HCT116 (cell line): ENCODE results near the gene CXCR2. TPM values are rescaled to one million over a fixed set of nuclear protein-coding genes. Genes with fewer than 3 reads are reported as not detected.

Experiments used
- ATAC-seq: fragments of 200-7000 bp; cut with Tn5 transposase; 2 replicates; pipeline ENCODE4 v1.9.1; 2020; ENCODE audit warnings: mild to moderate bottlenecking, moderate library complexity
- BruUV-seq: library from RNA; stranded (reverse); fragments of 400-500 nt; replicated peaks from 2 replicates; lab custom pipeline; 2021; lab: Mats Ljungman, UMichigan
- CTCF ChIA-PET: fragments of 300-600 bp; sonication (Branson Sonifier 250); formaldehyde crosslinking; loops from one replicate; lab custom pipeline; 2021; ENCODE audit warnings: antibody characterized with exemption; lab: Charles Lee
- POLR2A ChIA-PET: fragments of 300-600, 350-600 bp; sonication (Branson Sonifier 250); formaldehyde crosslinking; loops from one replicate; lab custom pipeline; 2021; ENCODE audit warnings: antibody characterized with exemption; lab: Charles Lee
- RAD21 ChIA-PET, 2 experiments: fragments of 300-600 bp; sonication (Branson Sonifier 250); formaldehyde crosslinking; loops; one replicate each; lab custom pipeline; 2023; ENCODE audit warnings: low total read pairs in 2 of 2; ENCODE audit not compliant: uncharacterized antibody in 2 of 2, unreplicated experiment in 2 of 2, low non-redundant PET in 1 of 2; lab: Charles Lee
- DNase-seq: peaks from one replicate; pipeline ENCODE4 v3.0.0-alpha.2; 2010; ENCODE audit warnings: low read depth, low spot score
- H2AFZ ChIP-seq: fragments of 200-600 bp; shearing (Covaris generic), sonication (generic); 2 replicates; pipeline ENCODE4 v1.6.1; 2017; ENCODE audit warnings: low read depth, mixed run types, mixed read lengths, antibody characterized with exemption, low read length; ENCODE audit not compliant: poor library complexity, severe bottlenecking
- H3K27ac ChIP-seq: 2 replicates; pipeline ENCODE4 v1.5.1; 2012; ENCODE audit warnings: low read depth, low read length
- H3K27me3 ChIP-seq: fragments of 200-600 bp; sonication (generic); 2 replicates; pipeline ENCODE4 v1.6.1; 2016; ENCODE audit warnings: mixed run types, low read length, mixed read lengths; ENCODE audit not compliant: insufficient read depth
- H3K36me3 ChIP-seq, 2 experiments: fragments of 200-500 bp in 1 of 2; fragments of 200-600 bp in 1 of 2; sonication (Bioruptor generic) in 1 of 2; sonication (generic) in 1 of 2; 2 replicates each; pipeline versions ENCODE4 v1.5.1 to v1.6.1; 2014 to 2016; ENCODE audit warnings: low read length in 2 of 2, inconsistent platforms in 1 of 2, mixed read lengths in 1 of 2, mixed run types in 1 of 2; ENCODE audit not compliant: insufficient read depth in 2 of 2, control insufficient read depth in 1 of 2
- H3K4me1 ChIP-seq, 2 experiments: fragments of 200-600 bp in 1 of 2; sonication (generic) in 1 of 2; 2 replicates each; pipeline versions ENCODE4 v1.5.1 to v1.6.1; 2012 to 2017; ENCODE audit warnings: low read length in 2 of 2, inconsistent platforms in 1 of 2, mild to moderate bottlenecking in 1 of 2, mixed read lengths in 1 of 2, mixed run types in 1 of 2, moderate library complexity in 1 of 2; ENCODE audit not compliant: insufficient read depth in 2 of 2, control insufficient read depth in 1 of 2
- H3K4me2 ChIP-seq: fragments of 200-600 bp; sonication (generic); 2 replicates; pipeline ENCODE4 v1.6.1; 2017; ENCODE audit warnings: mixed run types, low read length, mixed read lengths
- H3K4me3 ChIP-seq, 2 experiments: fragments of 200-600 bp in 1 of 2; sonication (generic) in 1 of 2; replicated peaks in 1 of 2; 2 replicates each; pipeline ENCODE4 v1.5.1; 2011 to 2016; ENCODE audit warnings: low read length in 2 of 2, control low read depth in 1 of 2, low read depth in 1 of 2, mild to moderate bottlenecking in 1 of 2, mixed read lengths in 1 of 2, mixed run types in 1 of 2
- H3K79me2 ChIP-seq: fragments of 200-600 bp; sonication (generic); 2 replicates; pipeline ENCODE4 v1.6.1; 2017; ENCODE audit warnings: mild to moderate bottlenecking, mixed run types, low read length, moderate library complexity, mixed read lengths; ENCODE audit not compliant: insufficient read depth
- H3K9ac ChIP-seq: fragments of 200-600 bp; sonication (generic); 2 replicates; pipeline ENCODE4 v1.6.1; 2016; ENCODE audit warnings: low read length, mixed read lengths
- H3K9me2 ChIP-seq: fragments of 200-600 bp; sonication (generic), shearing (Covaris generic); 2 replicates; pipeline ENCODE4 v1.6.1; 2017; ENCODE audit warnings: mixed run types, mild to moderate bottlenecking, moderate library complexity; ENCODE audit not compliant: insufficient read depth
- H3K9me3 ChIP-seq, 2 experiments: fragments of 200-500 bp in 1 of 2; fragments of 200-600 bp in 1 of 2; sonication (Bioruptor generic) in 1 of 2; sonication (generic) in 1 of 2; 2 replicates each; pipeline ENCODE4 v1.6.1; 2014 to 2017; ENCODE audit warnings: low read length in 2 of 2, mixed read lengths in 2 of 2, inconsistent platforms in 1 of 2, low read depth in 1 of 2, mild to moderate bottlenecking in 1 of 2, mixed run types in 1 of 2, moderate library complexity in 1 of 2; ENCODE audit not compliant: control insufficient read depth in 1 of 2, insufficient read depth in 1 of 2
- H4K20me1 ChIP-seq: fragments of 200-600 bp; sonication (generic), shearing (Covaris generic); 2 replicates; pipeline ENCODE4 v1.6.1; 2017; ENCODE audit warnings: mixed run types, mild to moderate bottlenecking, moderate library complexity; ENCODE audit not compliant: insufficient read depth
- ATF3 ChIP-seq: IDR thresholded peaks from 2 replicates; pipeline ENCODE4 v1.6.1; 2012
- CEBPB ChIP-seq: IDR thresholded peaks from 2 replicates; pipeline ENCODE4 v1.6.1; 2012; ENCODE audit warnings: low read depth
- ELF1 ChIP-seq: IDR thresholded peaks from 2 replicates; pipeline ENCODE4 v1.6.1; 2012; ENCODE audit warnings: low read depth, borderline replicate concordance
- EZH2 ChIP-seq: fragments of 200-600 bp; sonication (generic); IDR thresholded peaks from 2 replicates; pipeline ENCODE4 v1.6.1; 2017; ENCODE audit warnings: antibody characterized with exemption, mixed run types
- EZH2phosphoT487 ChIP-seq: fragments of 200-600 bp; IDR thresholded peaks from 2 replicates; pipeline ENCODE4 v1.6.1; 2018; ENCODE audit warnings: antibody characterized with exemption, borderline replicate concordance
- FOSL1 ChIP-seq: IDR thresholded peaks from 2 replicates; pipeline ENCODE4 v1.6.1; 2012; ENCODE audit warnings: low read depth
- JUND ChIP-seq: IDR thresholded peaks from 2 replicates; pipeline ENCODE4 v1.6.1; 2012
- POLR2A ChIP-seq: IDR thresholded peaks from 2 replicates; pipeline ENCODE4 v1.7.0; 2011; ENCODE audit warnings: borderline replicate concordance; ENCODE audit not compliant: insufficient read depth, insufficient read length; ENCODE audit errors: extremely low read depth
- POLR2AphosphoS5 ChIP-seq: IDR thresholded peaks from 2 replicates; pipeline ENCODE4 v1.6.1; 2011; ENCODE audit warnings: mild to moderate bottlenecking, low read depth, low read length, moderate library complexity
- REST ChIP-seq: IDR thresholded peaks from 2 replicates; pipeline ENCODE4 v1.6.1; 2012; ENCODE audit warnings: low read depth
- SP1 ChIP-seq: IDR thresholded peaks from 2 replicates; pipeline ENCODE4 v1.6.1; 2012; ENCODE audit warnings: low read depth
- SRF ChIP-seq: IDR thresholded peaks from 2 replicates; pipeline ENCODE4 v1.6.1; 2012; ENCODE audit warnings: low read depth
- YY1 ChIP-seq: IDR thresholded peaks from 2 replicates; pipeline ENCODE4 v1.6.1; 2011; ENCODE audit warnings: low read length, low read depth, moderate library complexity, mild to moderate bottlenecking; ENCODE audit not compliant: insufficient replicate concordance; ENCODE audit errors: extremely low read depth
- ZFX ChIP-seq: fragments of 450-650 bp; IDR thresholded peaks from 2 replicates; pipeline ENCODE4 v1.6.1; 2017
- intact Hi-C: fragments of 100-400 bp; cut with micrococcal nuclease; formaldehyde crosslinking; loops from 2 replicates; pipeline ENCODE4 v1.10.0; 2022
- total RNA-seq: library from RNA; stranded (reverse); gene quantifications from one replicate; pipeline ENCODE4 v1.2.1, GENCODE V29; 2021; ENCODE audit not compliant: unreplicated experiment
- TF ChIP-seq, protein P1 (sequence below): IDR thresholded peaks from 2 replicates; pipeline ENCODE4 v1.6.1; 2012

CXCR2 gene
- total RNA-seq, 1 experiment from 2014 or later = 0.15 TPM

DNA sequence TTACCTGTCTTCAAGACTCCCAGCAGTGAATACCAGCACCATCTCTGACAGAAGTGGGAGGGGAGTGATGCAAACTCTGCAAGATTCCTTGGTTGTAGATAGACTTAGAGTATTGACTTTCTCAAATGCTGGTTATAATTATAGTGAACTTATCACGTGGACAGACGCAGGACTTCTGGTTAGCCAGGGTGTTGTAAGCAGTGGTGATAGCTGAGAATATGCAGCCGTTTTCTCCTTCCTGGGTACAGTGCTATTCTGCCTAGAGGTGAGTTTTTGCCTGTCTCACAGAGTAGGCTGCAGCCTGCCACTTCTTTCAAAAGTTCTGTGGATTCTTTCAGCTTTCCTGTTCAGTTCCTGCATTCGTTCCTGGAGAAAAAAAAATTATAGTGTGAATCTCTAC, 733 bp upstream of the CXCR2 start:
- H3K4me1 ChIP-seq = no peaks in the 10 kb centered on the region
- ChIA-PET CTCF (no interaction called here), RAD21 (no interaction called here), POLR2A (no interaction called here)
- H2AFZ ChIP-seq = no peak overlapping the region
- no peaks in the 10 kb centered on the region for H3K27me3 ChIP-seq
- H3K27ac ChIP-seq = no peak overlapping the region
- TF ChIP-seq POLR2AphosphoS5 (no peak), ELF1 (no peak), POLR2A (no peak), REST (no peak), ATF3 (no peak), ZFX (no peak), JUND (no peak), EZH2phosphoT487 (no peak), CEBPB (no peak), EZH2 (no peak), SP1 (no peak), YY1 (no peak), SRF (no peak), FOSL1 (no peak)
- TF ChIP-seq, protein P1, sequence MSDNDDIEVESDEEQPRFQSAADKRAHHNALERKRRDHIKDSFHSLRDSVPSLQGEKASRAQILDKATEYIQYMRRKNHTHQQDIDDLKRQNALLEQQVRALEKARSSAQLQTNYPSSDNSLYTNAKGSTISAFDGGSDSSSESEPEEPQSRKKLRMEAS = no peak
- no peak overlapping the region for H3K9ac ChIP-seq
- no peaks in the 10 kb centered on the region for H3K36me3 ChIP-seq
- ATAC-seq (no peak), DNase-seq (no peak)
- H3K4me2 ChIP-seq = no peak overlapping the region
- no TSS peak for BruUV-seq
- no peak overlapping the region for H3K4me3 ChIP-seq
- H3K79me2 ChIP-seq = no peaks in the 10 kb centered on the region
- intact Hi-C loops = no loop called here
- no peaks in the 10 kb centered on the region for H3K9me3 ChIP-seq
- no peaks in the 10 kb centered on the region for H3K9me2 ChIP-seq
- no peaks in the 10 kb centered on the region for H4K20me1 ChIP-seq
